VCaP (cell line): ENCODE results near the gene RGR.

Experiments
- H3K27ac ChIP-seq: fragments of 450-650 bp; 2 replicates; pipeline ENCODE4 v1.5.1; 2017
- TF ChIP-seq, protein P1 (sequence below): fragments of 450-650 bp; conservative IDR thresholded peaks from 2 replicates; pipeline ENCODE4 v1.5.1; 2017; ENCODE audit warnings: mild to moderate bottlenecking, moderate library complexity

The RGR gene

DNA sequence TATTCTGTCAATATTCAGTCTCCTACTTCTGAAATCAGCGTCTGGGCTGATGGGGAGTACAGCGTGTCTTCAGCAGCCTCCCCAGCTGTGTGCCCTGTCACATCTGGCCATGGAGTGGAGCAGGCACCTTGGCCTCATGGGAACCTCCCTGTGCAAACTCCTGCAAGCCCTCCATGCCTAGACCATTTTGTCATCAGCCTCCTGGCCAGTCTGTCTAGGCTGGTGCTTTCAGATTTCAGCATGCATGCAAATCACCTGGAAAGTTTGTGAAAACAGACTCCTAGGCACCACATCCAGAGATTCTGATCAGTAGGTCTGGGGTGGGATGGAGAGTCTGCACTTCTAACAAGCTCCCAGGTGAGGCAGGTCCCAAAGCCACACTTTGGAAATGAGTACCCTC is 57.4 kb downstream of the RGR start:
- TF ChIP-seq, protein P1, sequence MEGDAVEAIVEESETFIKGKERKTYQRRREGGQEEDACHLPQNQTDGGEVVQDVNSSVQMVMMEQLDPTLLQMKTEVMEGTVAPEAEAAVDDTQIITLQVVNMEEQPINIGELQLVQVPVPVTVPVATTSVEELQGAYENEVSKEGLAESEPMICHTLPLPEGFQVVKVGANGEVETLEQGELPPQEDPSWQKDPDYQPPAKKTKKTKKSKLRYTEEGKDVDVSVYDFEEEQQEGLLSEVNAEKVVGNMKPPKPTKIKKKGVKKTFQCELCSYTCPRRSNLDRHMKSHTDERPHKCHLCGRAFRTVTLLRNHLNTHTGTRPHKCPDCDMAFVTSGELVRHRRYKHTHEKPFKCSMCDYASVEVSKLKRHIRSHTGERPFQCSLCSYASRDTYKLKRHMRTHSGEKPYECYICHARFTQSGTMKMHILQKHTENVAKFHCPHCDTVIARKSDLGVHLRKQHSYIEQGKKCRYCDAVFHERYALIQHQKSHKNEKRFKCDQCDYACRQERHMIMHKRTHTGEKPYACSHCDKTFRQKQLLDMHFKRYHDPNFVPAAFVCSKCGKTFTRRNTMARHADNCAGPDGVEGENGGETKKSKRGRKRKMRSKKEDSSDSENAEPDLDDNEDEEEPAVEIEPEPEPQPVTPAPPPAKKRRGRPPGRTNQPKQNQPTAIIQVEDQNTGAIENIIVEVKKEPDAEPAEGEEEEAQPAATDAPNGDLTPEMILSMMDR, result no peak
- H3K27ac ChIP-seq, result no peak overlapping the region

DNA sequence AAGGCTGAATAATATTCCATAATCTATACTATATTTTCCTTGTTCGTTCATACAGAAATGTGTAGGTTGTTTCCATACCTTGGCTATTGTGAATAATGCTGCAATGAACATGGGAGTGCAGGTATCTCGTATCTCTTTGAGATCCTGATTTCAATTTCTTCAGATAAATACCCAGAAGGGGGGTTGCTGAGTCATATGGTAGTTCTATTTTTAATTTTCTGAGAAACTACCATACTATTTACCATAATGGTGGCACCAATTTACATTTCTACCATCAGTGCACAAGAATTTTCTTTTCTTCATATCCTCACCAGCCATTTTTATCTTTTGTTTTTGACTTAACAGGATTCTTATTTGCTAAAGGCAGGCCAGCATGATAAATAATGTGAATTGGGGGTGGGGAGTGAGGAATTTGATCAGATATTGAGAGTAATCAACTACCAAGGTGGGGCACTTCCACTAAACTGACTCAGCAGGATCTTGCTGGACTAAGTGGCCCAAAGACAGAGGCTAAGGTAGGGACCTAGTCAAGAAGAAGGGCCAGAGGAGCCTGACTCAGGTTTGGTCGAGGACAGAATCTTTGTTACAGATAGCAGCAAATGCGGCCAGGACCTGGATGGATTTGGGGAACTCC is 62.0 kb downstream of the RGR start:
- TF ChIP-seq, protein P1, result no peak

DNA sequence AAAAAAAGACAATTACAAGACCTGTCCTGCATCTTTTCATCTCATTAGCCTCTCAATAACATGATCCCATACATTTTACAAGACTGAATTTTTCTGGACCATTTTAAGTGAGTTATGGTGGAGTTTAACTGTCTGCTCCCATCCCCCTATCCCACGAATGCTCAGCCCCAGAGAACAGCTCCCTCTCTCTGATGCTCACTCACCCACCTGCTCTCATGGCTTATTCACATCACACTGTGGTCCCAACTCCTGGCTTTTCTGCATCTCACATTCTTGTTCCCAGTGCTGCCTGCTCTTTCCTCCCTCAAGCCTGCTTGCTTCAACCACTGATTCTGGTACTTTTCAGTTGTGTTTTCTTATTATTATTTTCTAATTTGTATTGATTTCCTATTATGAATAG is 63.2 kb downstream of the RGR start:
- TF ChIP-seq, protein P1, result no peak
- no peak overlapping the region for H3K27ac ChIP-seq

More for the DNA sequence above, 62.0 kb downstream of the RGR start:
- H3K27ac ChIP-seq, result no peak overlapping the region

DNA sequence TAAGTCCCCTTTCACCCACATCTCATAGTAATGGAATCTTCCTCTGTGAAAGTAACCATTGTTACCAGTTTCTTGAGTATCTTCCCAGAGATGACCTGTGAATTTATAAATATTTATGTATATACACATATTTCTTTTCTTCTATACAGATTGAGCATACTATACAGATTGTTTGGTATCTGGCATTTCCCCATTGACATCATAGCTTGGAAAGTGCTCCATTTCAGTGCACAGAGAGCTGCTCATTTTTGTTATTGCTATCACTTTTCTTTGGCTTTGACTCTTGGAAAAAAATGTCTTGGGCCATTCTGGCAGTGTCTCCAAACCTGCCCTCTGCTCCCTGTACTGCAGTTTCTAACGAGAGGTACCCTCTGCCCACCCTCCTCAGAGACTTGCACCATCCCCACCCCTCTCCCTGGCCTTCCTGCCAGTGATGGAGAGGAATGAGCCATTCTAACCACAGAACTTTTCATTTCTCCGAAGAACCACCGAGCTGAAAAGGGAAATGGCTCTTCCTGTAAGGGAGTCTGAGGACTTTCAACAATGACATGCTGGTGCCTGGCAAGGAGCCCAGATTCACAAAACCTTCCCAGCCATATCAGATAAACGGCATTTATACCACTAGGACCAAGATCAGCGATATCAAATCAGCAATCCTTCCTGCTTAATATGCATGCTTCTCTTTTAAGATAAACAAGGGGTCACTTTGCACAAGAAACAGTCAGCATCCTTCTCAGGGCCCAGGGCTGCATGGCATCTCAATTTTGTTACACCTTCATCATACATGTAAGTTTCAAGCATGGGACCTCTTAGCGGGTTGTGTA is 63.8 kb downstream of the RGR start:
- H3K27ac ChIP-seq, result peak overlapping the region; percentile 36
- TF ChIP-seq, protein P1, result no peak
